ENCODE measurements around the gene ZC3H12A. TPM values are rescaled to one million over a fixed set of nuclear protein-coding genes. Genes with fewer than 3 reads are reported as not detected.

Gene ZC3H12A
- total and polyA plus RNA-seq, 2 of the 4 experiments (the other 2 are of a cell fraction): 3.8 to 14.2 TPM

- H4K5ac ChIP-seq (ENCODE audit: low read depth, low read length): no peak overlapping the region
- no peak overlapping the region for H3K4me2 ChIP-seq (ENCODE audit: low read depth, low read length)
- no peak overlapping the region for H4K91ac ChIP-seq (ENCODE audit: insufficient read depth, low read depth, low read length)
- no peaks in the 10 kb centered on the region for H3K4me1 ChIP-seq (ENCODE audit: control insufficient read depth, insufficient read depth, low read length)
- intact Hi-C loops (cut with micrococcal nuclease) (no loop called here), in situ Hi-C loops (cut with MboI; ENCODE audit: low sequenced_read_pairs) (loop anchor here (10.0 kb wide), 1 partner anchor 858 kb away; no protein-coding TSS in a partner anchor), dilution Hi-C loops (cut with HindIII; ENCODE audit: low sequenced_read_pairs, unreplicated experiment) (no loop called here)
- no TSS peak for BruUV-seq (replicated peaks)
- no peak overlapping the region for H2AK9ac ChIP-seq (replicated peaks; ENCODE audit: low read depth, low read length, poor library complexity)
- H3K27ac ChIP-seq (ENCODE audit: insufficient read depth, low read length): no peak overlapping the region
- no peak overlapping the region for H3K18ac ChIP-seq (ENCODE audit: low read depth, low read length)
- no peaks in the 10 kb centered on the region for H3K9me1 ChIP-seq (ENCODE audit: insufficient read depth, low read length)
- H3K9me3 ChIP-seq (ENCODE audit: control insufficient read depth, insufficient read depth, low read length): no peaks in the 10 kb centered on the region
- no peak for TF ChIP-seq CTCF (conservative IDR thresholded peaks at IDR 0.05; ENCODE audit: low read depth, low read length)
- no peak for TF ChIP-seq RAD21 (IDR thresholded peaks at IDR 0.05; ENCODE audit: low read length)
- no peak for TF ChIP-seq RCOR1 (IDR thresholded peaks at IDR 0.05; ENCODE audit: insufficient replicate concordance, low read length)
- TF ChIP-seq SMC3 (IDR thresholded peaks at IDR 0.05; ENCODE audit: low read depth, low read length): no peak
- TF ChIP-seq FOS (IDR thresholded peaks at IDR 0.05; ENCODE audit: low read depth, low read length): no peak
- TF ChIP-seq, protein P1, sequence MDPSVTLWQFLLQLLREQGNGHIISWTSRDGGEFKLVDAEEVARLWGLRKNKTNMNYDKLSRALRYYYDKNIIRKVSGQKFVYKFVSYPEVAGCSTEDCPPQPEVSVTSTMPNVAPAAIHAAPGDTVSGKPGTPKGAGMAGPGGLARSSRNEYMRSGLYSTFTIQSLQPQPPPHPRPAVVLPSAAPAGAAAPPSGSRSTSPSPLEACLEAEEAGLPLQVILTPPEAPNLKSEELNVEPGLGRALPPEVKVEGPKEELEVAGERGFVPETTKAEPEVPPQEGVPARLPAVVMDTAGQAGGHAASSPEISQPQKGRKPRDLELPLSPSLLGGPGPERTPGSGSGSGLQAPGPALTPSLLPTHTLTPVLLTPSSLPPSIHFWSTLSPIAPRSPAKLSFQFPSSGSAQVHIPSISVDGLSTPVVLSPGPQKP (IDR thresholded peaks at IDR 0.05; ENCODE audit: borderline replicate concordance, low read depth, low read length): no peak
- TF ChIP-seq MAFK (IDR thresholded peaks at IDR 0.05; ENCODE audit: low read depth, low read length): no peak
- no peak for TF ChIP-seq MXI1 (IDR thresholded peaks at IDR 0.05; ENCODE audit: borderline replicate concordance, low read depth, low read length)
- no peak for TF ChIP-seq NFE2L2 (IDR thresholded peaks at IDR 0.05; ENCODE audit: low read depth, low read length)
- no peak for TF ChIP-seq MAZ (IDR thresholded peaks at IDR 0.05; ENCODE audit: borderline replicate concordance, low read depth, low read length)
- TF ChIP-seq CEBPB (IDR thresholded peaks at IDR 0.05; ENCODE audit: low read depth, low read length): no peak
- no peak for TF ChIP-seq BHLHE40 (IDR thresholded peaks at IDR 0.05; ENCODE audit: low read depth, low read length)
- TF ChIP-seq POLR2A (IDR thresholded peaks at IDR 0.05; ENCODE audit: low read depth, low read length): no peak
- no peak for TF ChIP-seq RFX5 (IDR thresholded peaks at IDR 0.05; ENCODE audit: low read depth, low read length)
- TF ChIP-seq USF2 (IDR thresholded peaks at IDR 0.05; ENCODE audit: low read depth, low read length): no peak
- no peak for TF ChIP-seq CHD1 (IDR thresholded peaks at IDR 0.05; ENCODE audit: low read depth, low read length)
- H3K9ac ChIP-seq (ENCODE audit: low read depth, low read length): no peak overlapping the region
- H2BK120ac ChIP-seq (ENCODE audit: low read depth, low read length): no peak overlapping the region
- DNase-seq (no peak), ATAC-seq (ENCODE audit: low read depth) (no peak)
- no peak overlapping the region for H3K14ac ChIP-seq (replicated peaks; ENCODE audit: low read depth, low read length)
- no peaks in the 10 kb centered on the region for H3K79me1 ChIP-seq (ENCODE audit: low read depth in 1 of 2, low read length in 2 of 2)
- ChIA-PET POLR2A (ENCODE audit: unreplicated experiment) (no interaction called here), CTCF (interaction anchor here (0.6 kb wide), 1 partner anchor 1135 kb away, joined by 3 read pairs; no protein-coding TSS in a partner anchor)
- no peak overlapping the region for H2BK5ac ChIP-seq (ENCODE audit: low read depth, low read length, poor library complexity, severe bottlenecking)
- no peak overlapping the region for H2BK20ac ChIP-seq (ENCODE audit: low read depth, low read length)
- WGBS, 2 experiments (ENCODE audit: extremely low coverage in 2 of 2, insufficient read length in 1 of 2): 10% methylated on average over 2 of the region's 12 CpGs; no CpG with 5 or more reads in 1 of the 2 experiments
- peaks cover 21% of the 10 kb centered on the region; the same call in 1 of the 2 replicates for H3K27me3 ChIP-seq (ENCODE audit: control insufficient read depth, insufficient read depth, low read length)
- no peak overlapping the region for H3K4me3 ChIP-seq (ENCODE audit: insufficient read depth, low read depth, low read length)
- no peak overlapping the region for H4K8ac ChIP-seq (ENCODE audit: low read depth in 2 of 2, low read length in 2 of 2)
- H2AFZ ChIP-seq (replicated peaks; ENCODE audit: low read length, poor library complexity): no peak overlapping the region
- no peak overlapping the region for H2BK15ac ChIP-seq (ENCODE audit: low read depth, low read length)
- no peaks in the 10 kb centered on the region for H3K36me3 ChIP-seq (ENCODE audit: control insufficient read depth, insufficient read depth, low read length)
- no peak overlapping the region for H2AK5ac ChIP-seq (ENCODE audit: low read depth, low read length)
- no peak overlapping the region for H3K23ac ChIP-seq (ENCODE audit: low read depth, low read length)
- no peak overlapping the region for H3K4ac ChIP-seq (ENCODE audit: low read depth, low read length)
- H4K20me1 ChIP-seq (ENCODE audit: insufficient read depth, low read length): no peaks in the 10 kb centered on the region
- no peak overlapping the region for H3K56ac ChIP-seq (ENCODE audit: extremely low read depth, insufficient read depth, low read length)
These were observed 41.7 kb upstream of the ZC3H12A start for GRCh38 chr1:37432716-37433115.

Measured in IMR-90 (cell line).